Spleen (tissue), 11 donors: Measurements from ENCODE around the gene GPR135. TPM values are rescaled to one million over a fixed set of nuclear protein-coding genes. Genes with fewer than 3 reads are reported as not detected.

Experiments used
- DNase-seq: peaks from one replicate; pipeline ENCODE4 v3.0.0-alpha.2; 2020
- H3K27ac ChIP-seq, 8 donors: fragments of 200-600 bp; sonication (generic) in 7 of 8; 1 replicate in 4 of 8; 2 replicates in 4 of 8; pipeline versions ENCODE4 v1.5.0 to v1.8.0; 2016 to 2021; ENCODE audit warnings: inconsistent platforms in 4 of 8, mild to moderate bottlenecking in 4 of 8, moderate library complexity in 1 of 8
- H3K27me3 ChIP-seq, 7 donors: fragments of 200-600 bp; sonication (generic) in 6 of 7; replicated peaks in 1 of 7; 1 replicate in 4 of 7; 2 replicates in 3 of 7; pipeline versions ENCODE4 v1.5.0 to v1.8.0; 2016 to 2021; ENCODE audit warnings: inconsistent platforms in 3 of 7, mild to moderate bottlenecking in 1 of 7
- H3K36me3 ChIP-seq, 6 donors: fragments of 200-600 bp; sonication (generic) in 5 of 6; 1 replicate in 4 of 6; 2 replicates in 2 of 6; pipeline versions ENCODE4 v1.5.0 to v1.8.0; 2016 to 2021; ENCODE audit warnings: inconsistent platforms in 2 of 6
- H3K4me1 ChIP-seq, 6 donors: fragments of 200-600 bp; sonication (generic) in 5 of 6; 1 replicate in 3 of 6; 2 replicates in 3 of 6; pipeline versions ENCODE4 v1.5.0 to v1.8.0; 2016 to 2021; ENCODE audit warnings: inconsistent platforms in 3 of 6
- H3K4me3 ChIP-seq, 8 donors: fragments of 200-600 bp; sonication (generic) in 7 of 8; 1 replicate in 4 of 8; 2 replicates in 4 of 8; pipeline versions ENCODE4 v1.5.0 to v1.8.0; 2016 to 2021; ENCODE audit warnings: inconsistent platforms in 4 of 8, mild to moderate bottlenecking in 4 of 8, moderate library complexity in 2 of 8
- H3K9me3 ChIP-seq, 8 donors: fragments of 200-600 bp; sonication (generic) in 7 of 8; 1 replicate in 4 of 8; 2 replicates in 4 of 8; pipeline versions ENCODE4 v1.5.0 to v1.8.0; 2016 to 2021; ENCODE audit warnings: inconsistent platforms in 4 of 8
- POLR2A ChIP-seq, 3 donors: fragments of 450-650 bp; IDR thresholded peaks; one replicate each; pipeline ENCODE4 v1.5.1; 2017; ENCODE audit warnings: antibody characterized with exemption in 3 of 3, mild to moderate bottlenecking in 1 of 3
- POLR2AphosphoS5 ChIP-seq, 3 donors: sonication (generic); formaldehyde crosslinking; IDR thresholded peaks; one replicate each; pipeline ENCODE4 v1.5.1; 2017; ENCODE audit warnings: antibody characterized with exemption in 3 of 3
- WGBS, 5 donors: extraction: QIAGEN DNeasy Blood & Tissue Kit in 3 of 5; methylation state at CpG; one replicate each; pipeline versions ENCODE4 v1.1.5 to v1.1.7; 2013 to 2018; 5-methylcytosine and 5-hydroxymethylcytosine counted together
- intact Hi-C: fragments of 100-400 bp; cut with DNase I; formaldehyde crosslinking; loops from one replicate; pipeline ENCODE4 v1.15.0; 2023; ENCODE audit warnings: low total_unique reads
- polyA plus RNA-seq, 3 donors: library from polyadenylated mRNA; stranded (reverse); fragments of 200-250 nt; gene quantifications; one replicate each; pipeline ENCODE4 v1.2.1, GENCODE V29; 2013
- total RNA-seq, 7 donors: library from RNA; depleted of rRNA in 3 of 7; stranded (reverse); fragments of >200 nt in 3 of 7; fragmentation: NEBNext Ultra II Directional in 4 of 7; extraction: Animal tissue kit (Norgen Biotek cat#: 25700) in 4 of 7; gene quantifications; one replicate each; pipeline versions ENCODE4 v1.1.0 to v1.2.1, GENCODE V29; 2016 to 2021
- TF ChIP-seq, protein P1 (sequence below), 11 experiments: fragments of 200-600 bp in 7 of 11; fragments of 450-650 bp in 4 of 11; sonication (generic) in 4 of 11; IDR thresholded peaks in 8 of 11; conservative IDR thresholded peaks in 3 of 11; 1 replicate in 7 of 11; 2 replicates in 4 of 11; pipeline versions ENCODE4 v1.4.0 to v1.8.0; 2016 to 2021; ENCODE audit warnings: antibody characterized with exemption in 11 of 11, inconsistent platforms in 4 of 11, mild to moderate bottlenecking in 1 of 11
- donor health status: healthy with polysubstance abuse.
- donor health status: DM: no; HTN: no; CAD: no; lungs with moderate emphysema.
- donor health status: DM: no; HTN: no; CAD: no.
- donor health status: Bipolar disorder and iron deficiency.
- donor health status: healthy.
- donor health status: DM: no; HTN: no; CAD: no.
- donor health status: DM: yes; HTN: yes; CAD: no.

Gene GPR135
- total and polyA plus RNA-seq, 10 donors, result 0.27 to 8.3 (median 2.7) TPM

DNA sequence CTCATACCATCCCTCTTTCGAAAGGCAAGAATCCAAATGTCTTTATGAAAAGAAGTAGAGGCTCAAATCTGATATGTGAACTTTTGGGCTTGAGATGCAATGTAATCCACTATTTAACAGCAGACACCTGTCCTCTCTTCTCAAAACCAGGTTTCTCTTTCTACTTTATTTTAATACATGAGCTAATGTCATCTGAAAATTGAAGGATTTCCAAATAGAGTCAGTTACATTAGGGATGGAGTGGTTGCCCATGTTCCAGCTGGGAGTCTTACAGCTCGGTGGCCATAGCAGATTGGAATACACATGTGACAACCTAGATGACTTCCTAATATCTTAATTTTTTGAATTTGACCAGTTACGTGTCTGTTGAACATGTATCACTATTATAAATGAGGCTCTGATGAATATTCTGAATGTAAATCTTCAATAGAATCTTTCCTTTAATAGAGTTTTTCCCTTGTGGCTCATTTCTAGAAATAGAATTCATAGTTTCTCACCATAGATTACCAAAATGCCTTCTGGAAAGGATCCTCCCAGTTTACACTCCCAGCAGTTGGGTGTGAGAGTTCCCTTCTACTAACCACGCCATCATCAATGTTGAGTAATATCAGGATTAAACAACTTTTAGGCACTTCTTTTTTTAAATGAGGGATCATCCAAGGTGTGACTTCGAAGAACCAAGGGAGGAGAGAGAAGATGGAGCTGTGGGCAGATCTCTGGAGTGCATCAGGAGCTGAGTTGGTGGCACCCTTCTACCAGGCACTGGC is 49.2 kb downstream of the GPR135 start:
- Histone ChIP-seq H3K36me3 (no peaks in the 10 kb centered on the region), H3K27ac (no peak overlapping the region), H3K9me3 (no peaks in the 10 kb centered on the region), H3K4me1 (no peaks in the 10 kb centered on the region), H3K27me3 (no peaks in the 10 kb centered on the region), H3K4me3 (no peak overlapping the region)
- no peak for DNase-seq
- 76 to 88% (median 85%) methylated on average over 5 of the region's 5 CpGs for WGBS, 5 donors
- intact Hi-C loops, result no loop called here
- TF ChIP-seq POLR2AphosphoS5 (IDR thresholded peaks at IDR 0.05), result no peak
- TF ChIP-seq POLR2A (IDR thresholded peaks at IDR 0.05), result no peak
- TF ChIP-seq, protein P1, sequence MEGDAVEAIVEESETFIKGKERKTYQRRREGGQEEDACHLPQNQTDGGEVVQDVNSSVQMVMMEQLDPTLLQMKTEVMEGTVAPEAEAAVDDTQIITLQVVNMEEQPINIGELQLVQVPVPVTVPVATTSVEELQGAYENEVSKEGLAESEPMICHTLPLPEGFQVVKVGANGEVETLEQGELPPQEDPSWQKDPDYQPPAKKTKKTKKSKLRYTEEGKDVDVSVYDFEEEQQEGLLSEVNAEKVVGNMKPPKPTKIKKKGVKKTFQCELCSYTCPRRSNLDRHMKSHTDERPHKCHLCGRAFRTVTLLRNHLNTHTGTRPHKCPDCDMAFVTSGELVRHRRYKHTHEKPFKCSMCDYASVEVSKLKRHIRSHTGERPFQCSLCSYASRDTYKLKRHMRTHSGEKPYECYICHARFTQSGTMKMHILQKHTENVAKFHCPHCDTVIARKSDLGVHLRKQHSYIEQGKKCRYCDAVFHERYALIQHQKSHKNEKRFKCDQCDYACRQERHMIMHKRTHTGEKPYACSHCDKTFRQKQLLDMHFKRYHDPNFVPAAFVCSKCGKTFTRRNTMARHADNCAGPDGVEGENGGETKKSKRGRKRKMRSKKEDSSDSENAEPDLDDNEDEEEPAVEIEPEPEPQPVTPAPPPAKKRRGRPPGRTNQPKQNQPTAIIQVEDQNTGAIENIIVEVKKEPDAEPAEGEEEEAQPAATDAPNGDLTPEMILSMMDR (IDR thresholded peaks at IDR 0.05 in 8 of 11, conservative IDR thresholded peaks at IDR 0.05 in 3 of 11), result no peak

Other genes with a start within 250 kb of the GPR135 start
- gene L3HYPDH, start 19.0 kb upstream of the GPR135 start, total RNA-seq, result 10 to 100 TPM; 24.8 to 71.8 (median 39.2) TPM
- gene L3HYPDH, start 19.0 kb upstream of the GPR135 start, polyA plus RNA-seq, result 10 to 100 TPM; 39.9 to 50.2 (median 49.7) TPM
- gene JKAMP, start 19.1 kb upstream of the GPR135 start, total RNA-seq, result 10 to 100 TPM; 28.5 to 92.2 (median 40.4) TPM
- gene JKAMP, start 19.1 kb upstream of the GPR135 start, polyA plus RNA-seq, result 10 to 100 TPM; 18.9 to 23.4 (median 21.9) TPM
- gene CCDC175, start 111.4 kb upstream of the GPR135 start, total RNA-seq, result 1 to 10 TPM in 1 of 7 donors, under 1 TPM in 4, not detected in 2; 0.34 to 1.9 (median 0.43) TPM
- gene CCDC175, start 111.4 kb upstream of the GPR135 start, polyA plus RNA-seq, result not detected